B cell (primary cell): ENCODE results near the gene SYTL5.

Source experiments
- EZH2 ChIP-seq: IDR thresholded peaks from 2 replicates; pipeline ENCODE4 v1.6.1; 2012; ENCODE audit warnings: borderline replicate concordance, low read depth, mild to moderate bottlenecking, moderate library complexity, low read length; ENCODE audit not compliant: insufficient read depth, poor library complexity, severe bottlenecking
- TF ChIP-seq, protein P1 (sequence below): fragments of 200-600 bp; IDR thresholded peaks from one replicate; pipeline ENCODE4 v1.8.0; 2022; ENCODE audit warnings: antibody characterized with exemption, mild to moderate bottlenecking

- TF ChIP-seq, protein P1, sequence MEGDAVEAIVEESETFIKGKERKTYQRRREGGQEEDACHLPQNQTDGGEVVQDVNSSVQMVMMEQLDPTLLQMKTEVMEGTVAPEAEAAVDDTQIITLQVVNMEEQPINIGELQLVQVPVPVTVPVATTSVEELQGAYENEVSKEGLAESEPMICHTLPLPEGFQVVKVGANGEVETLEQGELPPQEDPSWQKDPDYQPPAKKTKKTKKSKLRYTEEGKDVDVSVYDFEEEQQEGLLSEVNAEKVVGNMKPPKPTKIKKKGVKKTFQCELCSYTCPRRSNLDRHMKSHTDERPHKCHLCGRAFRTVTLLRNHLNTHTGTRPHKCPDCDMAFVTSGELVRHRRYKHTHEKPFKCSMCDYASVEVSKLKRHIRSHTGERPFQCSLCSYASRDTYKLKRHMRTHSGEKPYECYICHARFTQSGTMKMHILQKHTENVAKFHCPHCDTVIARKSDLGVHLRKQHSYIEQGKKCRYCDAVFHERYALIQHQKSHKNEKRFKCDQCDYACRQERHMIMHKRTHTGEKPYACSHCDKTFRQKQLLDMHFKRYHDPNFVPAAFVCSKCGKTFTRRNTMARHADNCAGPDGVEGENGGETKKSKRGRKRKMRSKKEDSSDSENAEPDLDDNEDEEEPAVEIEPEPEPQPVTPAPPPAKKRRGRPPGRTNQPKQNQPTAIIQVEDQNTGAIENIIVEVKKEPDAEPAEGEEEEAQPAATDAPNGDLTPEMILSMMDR, result no peak
- TF ChIP-seq EZH2, result no peak
Measured at GRCh38 chrX:37995428-37995827, 10.9 kb upstream of the SYTL5 start.
